Liver (tissue), 9 donors: Measurements from ENCODE around the gene NXPE1. TPM values are rescaled to one million over a fixed set of nuclear protein-coding genes. Genes with fewer than 3 reads are reported as not detected.

Experiments
- DNase-seq: peaks from one replicate; pipeline ENCODE4 v3.0.0-alpha.2; 2017; ENCODE audit warnings: low spot score
- H3K27ac ChIP-seq, 2 donors: one replicate each; pipeline ENCODE4 v1.7.0; 2013; ENCODE audit warnings: inconsistent platforms in 2 of 2, low read length in 2 of 2, control low read depth in 1 of 2, low read depth in 1 of 2, mild to moderate bottlenecking in 1 of 2
- H3K27me3 ChIP-seq, 4 donors: one replicate each; pipeline versions ENCODE4 v1.6.1 to v1.7.0; 2013; ENCODE audit warnings: low read length in 3 of 4, inconsistent platforms in 1 of 4, mild to moderate bottlenecking in 1 of 4, moderate library complexity in 1 of 4; ENCODE audit not compliant: control insufficient read depth in 4 of 4, insufficient read depth in 4 of 4
- H3K36me3 ChIP-seq, 4 donors: one replicate each; pipeline versions ENCODE4 v1.6.1 to v1.7.0; 2013; ENCODE audit warnings: low read length in 3 of 4, mild to moderate bottlenecking in 3 of 4, low read depth in 1 of 4, moderate library complexity in 1 of 4; ENCODE audit not compliant: control insufficient read depth in 4 of 4, insufficient read depth in 3 of 4
- H3K4me1 ChIP-seq, 4 donors: one replicate each; pipeline versions ENCODE4 v1.6.1 to v1.7.0; 2013; ENCODE audit warnings: low read length in 3 of 4, mild to moderate bottlenecking in 3 of 4, moderate library complexity in 1 of 4; ENCODE audit not compliant: control insufficient read depth in 4 of 4, insufficient read depth in 4 of 4
- H3K4me3 ChIP-seq, 3 donors: one replicate each; pipeline versions ENCODE4 v1.6.1 to v1.7.0; 2013; ENCODE audit warnings: low read length in 3 of 3, control low read depth in 1 of 3, low read depth in 1 of 3, mild to moderate bottlenecking in 1 of 3
- H3K9ac ChIP-seq, 2 donors: one replicate each; pipeline ENCODE4 v1.7.0; 2013; ENCODE audit warnings: low read length in 2 of 2, mild to moderate bottlenecking in 2 of 2, moderate library complexity in 2 of 2, control low read depth in 1 of 2, low read depth in 1 of 2
- H3K9me3 ChIP-seq, 4 donors: one replicate each; pipeline versions ENCODE4 v1.6.1 to v1.7.0; 2013; ENCODE audit warnings: low read length in 3 of 4; ENCODE audit not compliant: control insufficient read depth in 4 of 4
- CTCF ChIP-seq: fragments of 150-350 bp; IDR thresholded peaks from 2 replicates; pipeline ENCODE4 v1.5.1; 2017; ENCODE audit warnings: improper control_type of control experiment, low read depth, low read length; ENCODE audit not compliant: missing input control
- EGR1 ChIP-seq, 2 donors: IDR thresholded peaks; 2 replicates each; pipeline ENCODE4 v1.6.1; 2016 to 2018; ENCODE audit warnings: antibody characterized with exemption in 2 of 2, low read depth in 2 of 2
- FOXA1 ChIP-seq: IDR thresholded peaks from 2 replicates; pipeline ENCODE4 v1.6.1; 2016; ENCODE audit warnings: antibody characterized with exemption
- FOXA2 ChIP-seq: IDR thresholded peaks from 2 replicates; pipeline ENCODE4 v1.6.1; 2016; ENCODE audit warnings: antibody characterized with exemption
- GABPA ChIP-seq, 2 donors: IDR thresholded peaks in 1 of 2; conservative IDR thresholded peaks in 1 of 2; 2 replicates each; pipeline ENCODE4 v1.6.1; 2016; ENCODE audit warnings: antibody characterized with exemption in 2 of 2, mild to moderate bottlenecking in 1 of 2, moderate library complexity in 1 of 2
- HNF4A ChIP-seq, 2 donors: conservative IDR thresholded peaks; 2 replicates each; pipeline ENCODE4 v1.6.1; 2016; ENCODE audit warnings: antibody characterized with exemption in 2 of 2, mild to moderate bottlenecking in 2 of 2
- HNF4G ChIP-seq: IDR thresholded peaks from 2 replicates; pipeline ENCODE4 v1.6.1; 2016; ENCODE audit warnings: antibody characterized with exemption
- JUND ChIP-seq, 2 donors: IDR thresholded peaks; 2 replicates each; pipeline ENCODE4 v1.6.1; 2016; ENCODE audit warnings: antibody characterized with exemption in 2 of 2
- NR2F2 ChIP-seq: IDR thresholded peaks from 2 replicates; pipeline ENCODE4 v1.6.1; 2016; ENCODE audit warnings: antibody characterized with exemption
- RAD21 ChIP-seq, 2 donors: IDR thresholded peaks; 2 replicates each; pipeline ENCODE4 v1.6.1; 2016; ENCODE audit warnings: antibody characterized with exemption in 2 of 2, mild to moderate bottlenecking in 2 of 2
- REST ChIP-seq: IDR thresholded peaks from 2 replicates; pipeline ENCODE4 v1.6.1; 2016; ENCODE audit warnings: antibody characterized with exemption, mild to moderate bottlenecking
- RXRA ChIP-seq, 2 donors: IDR thresholded peaks; 2 replicates each; pipeline ENCODE4 v1.6.1; 2017 to 2018; ENCODE audit warnings: antibody characterized with exemption in 2 of 2, mild to moderate bottlenecking in 1 of 2
- SP1 ChIP-seq: IDR thresholded peaks from 2 replicates; pipeline ENCODE4 v1.6.1; 2018; ENCODE audit warnings: antibody characterized with exemption, mild to moderate bottlenecking
- TAF1 ChIP-seq: conservative IDR thresholded peaks from 2 replicates; pipeline ENCODE4 v1.6.1; 2016; ENCODE audit warnings: antibody characterized with exemption, mild to moderate bottlenecking
- YY1 ChIP-seq: IDR thresholded peaks from 2 replicates; pipeline ENCODE4 v1.6.1; 2016; ENCODE audit warnings: antibody characterized with exemption, mild to moderate bottlenecking
- ZBTB33 ChIP-seq: IDR thresholded peaks from 2 replicates; pipeline ENCODE4 v1.6.1; 2016; ENCODE audit warnings: antibody characterized with exemption
- WGBS: extraction: QIAGEN DNeasy Blood & Tissue Kit; methylation state at CpG from one replicate; pipeline ENCODE4 v1.1.7; 2013; 5-methylcytosine and 5-hydroxymethylcytosine counted together
- polyA plus RNA-seq, 2 donors: library from polyadenylated mRNA; stranded (reverse) in 1 of 2; unstranded in 1 of 2; fragments of 200-250 nt in 1 of 2; fragments of >200 nt in 1 of 2; fragmentation: Nextera tagmentation in 1 of 2; extraction: Ambion mirVana in 1 of 2; gene quantifications; one replicate each; pipeline versions ENCODE4 v1.2.1 to v1.2.3, GENCODE V29; 2013 to 2015
- total RNA-seq, 2 donors: library from RNA; depleted of rRNA; stranded (reverse); fragments of >200 nt; gene quantifications; one replicate each; pipeline ENCODE4 v1.2.3, GENCODE V29; 2014
- TF ChIP-seq, protein P1 (sequence below): IDR thresholded peaks from 2 replicates; pipeline ENCODE4 v1.6.1; 2016; ENCODE audit warnings: antibody characterized with exemption
- donor health status: healthy.
- donor health status: healthy.
- donor health status: healthy.
- donor health status: healthy.
- donor health status: healthy.

The NXPE1 gene
- total and polyA plus RNA-seq, 4 donors, result not detected

GRCh38 chr11:114605370-114605769 is 45.7 kb upstream of the NXPE1 start:
- peak; percentile 9 for DNase-seq
- H3K9me3 ChIP-seq, result no peaks in the 10 kb centered on the region
- no peak overlapping the region for H3K4me3 ChIP-seq
- H3K27ac ChIP-seq, result no peak overlapping the region
- no peaks in the 10 kb centered on the region for H3K27me3 ChIP-seq
- no peak overlapping the region for H3K9ac ChIP-seq
- no peak for TF ChIP-seq HNF4A (conservative IDR thresholded peaks at IDR 0.05)
- no peak for TF ChIP-seq SP1
- no peak for TF ChIP-seq ZBTB33
- no peak for TF ChIP-seq GABPA (IDR thresholded peaks at IDR 0.05 in 1 of 2, conservative IDR thresholded peaks at IDR 0.05 in 1 of 2)
- TF ChIP-seq REST, result no peak
- TF ChIP-seq TAF1, result no peak
- TF ChIP-seq NR2F2, result no peak
- no peak for TF ChIP-seq JUND (IDR thresholded peaks at IDR 0.05)
- TF ChIP-seq HNF4G, result no peak
- TF ChIP-seq FOXA1, result no peak
- TF ChIP-seq CTCF, result no peak
- TF ChIP-seq YY1, result no peak
- TF ChIP-seq RXRA (IDR thresholded peaks at IDR 0.05), result no peak
- no peak for TF ChIP-seq FOXA2
- TF ChIP-seq, protein P1, sequence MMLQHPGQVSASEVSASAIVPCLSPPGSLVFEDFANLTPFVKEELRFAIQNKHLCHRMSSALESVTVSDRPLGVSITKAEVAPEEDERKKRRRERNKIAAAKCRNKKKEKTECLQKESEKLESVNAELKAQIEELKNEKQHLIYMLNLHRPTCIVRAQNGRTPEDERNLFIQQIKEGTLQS, result no peak
- no peak for TF ChIP-seq EGR1 (IDR thresholded peaks at IDR 0.05; ENCODE audit: low read depth in 2 of 2)
- TF ChIP-seq RAD21 (IDR thresholded peaks at IDR 0.05), result no peak
- H3K36me3 ChIP-seq, result no peaks in the 10 kb centered on the region
- H3K4me1 ChIP-seq, result no peaks in the 10 kb centered on the region
- WGBS, result 85% methylated on average over 10 of the region's 10 CpGs

GRCh38 chr11:114604886-114605285 is 45.2 kb upstream of the NXPE1 start:
- Histone ChIP-seq H3K36me3 (no peaks in the 10 kb centered on the region), H3K9ac (no peak overlapping the region), H3K27me3 (no peaks in the 10 kb centered on the region), H3K4me3 (no peak overlapping the region), H3K4me1 (no peaks in the 10 kb centered on the region), H3K27ac (no peak overlapping the region), H3K9me3 (no peaks in the 10 kb centered on the region)
- WGBS, result 72% methylated on average over 5 of the region's 5 CpGs
- TF ChIP-seq, protein P1, result no peak
- TF ChIP-seq RAD21 (IDR thresholded peaks at IDR 0.05) (no peak), EGR1 (IDR thresholded peaks at IDR 0.05; ENCODE audit: low read depth in 2 of 2) (no peak), SP1 (no peak), TAF1 (no peak)
- no peak for DNase-seq
